HFFc6 (cell line): ENCODE results near the gene TFEB. TPM values are rescaled to one million over a fixed set of nuclear protein-coding genes. Genes with fewer than 3 reads are reported as not detected.

Experiments
- DNase-seq: peaks from one replicate; pipeline ENCODE4 v3.0.0-alpha.2; 2018
- H3K27ac Mint-ChIP-seq: 2 replicates; pipeline ENCODE4 v1.8.0; 2020; ENCODE audit warnings: mild to moderate bottlenecking, mixed read lengths
- H3K27me3 Mint-ChIP-seq: 2 replicates; pipeline ENCODE4 v1.8.0; 2021; ENCODE audit warnings: mild to moderate bottlenecking, moderate library complexity, mixed read lengths; ENCODE audit not compliant: insufficient read depth
- H3K36me3 Mint-ChIP-seq: 2 replicates; pipeline ENCODE4 v1.8.0; 2021; ENCODE audit warnings: low read depth, mixed read lengths
- H3K4me1 Mint-ChIP-seq: 2 replicates; pipeline ENCODE4 v1.8.0; 2020; ENCODE audit warnings: low read depth, mixed read lengths
- H3K4me3 Mint-ChIP-seq: 2 replicates; pipeline ENCODE4 v1.8.0; 2020; ENCODE audit warnings: mild to moderate bottlenecking, moderate library complexity, mixed read lengths
- H3K9me3 Mint-ChIP-seq: 2 replicates; pipeline ENCODE4 v1.8.0; 2020; ENCODE audit warnings: mild to moderate bottlenecking, mixed read lengths
- total RNA-seq, 6 experiments: library from RNA; stranded (reverse); fragmentation: NEBNext Ultra II Directional; extraction: Animal tissue kit (Norgen Biotek cat#: 25700); gene quantifications; 2 replicates in 1 of 6; 3 replicates in 5 of 6; pipeline ENCODE4 v1.2.3, GENCODE V29; 2021
- TF ChIP-seq, protein P1 (sequence below): fragments of 200-600 bp; sonication (generic); IDR thresholded peaks from 2 replicates; pipeline ENCODE4 v1.5.0; 2021; ENCODE audit warnings: antibody characterized with exemption, mild to moderate bottlenecking

The TFEB gene
- total RNA-seq, 6 experiments from 2014 or later, result 8.7 to 14.2 (median 11.0) TPM

DNA sequence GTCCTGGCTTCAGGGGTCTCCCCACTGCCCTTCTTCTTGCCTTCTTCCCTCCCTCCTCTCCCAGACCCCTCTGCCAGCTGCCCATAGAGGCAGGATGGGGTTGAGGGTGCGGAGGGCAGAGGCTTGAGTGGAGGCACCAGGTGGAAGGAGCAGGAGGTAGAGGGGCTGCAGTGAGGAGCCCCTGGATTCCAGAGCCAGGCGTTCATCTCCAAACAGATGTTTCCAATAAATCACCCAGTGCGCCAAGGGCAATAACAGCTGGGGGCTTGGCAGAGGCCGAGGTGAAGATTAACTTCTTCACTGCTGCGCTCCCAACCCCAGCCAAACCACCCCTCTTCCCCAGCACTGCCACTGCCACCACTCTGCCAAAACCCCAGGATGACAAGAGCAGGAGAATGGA lies 86.5 kb downstream of the TFEB start:
- Mint-ChIP-seq H3K9me3 (no peaks in the 10 kb centered on the region), H3K4me1 (no peaks in the 10 kb centered on the region), H3K27ac (no peak overlapping the region), H3K4me3 (no peak overlapping the region), H3K27me3 (peaks cover 24% of the 10 kb centered on the region), H3K36me3 (no peaks in the 10 kb centered on the region)
- no peak for DNase-seq
- TF ChIP-seq, protein P1, sequence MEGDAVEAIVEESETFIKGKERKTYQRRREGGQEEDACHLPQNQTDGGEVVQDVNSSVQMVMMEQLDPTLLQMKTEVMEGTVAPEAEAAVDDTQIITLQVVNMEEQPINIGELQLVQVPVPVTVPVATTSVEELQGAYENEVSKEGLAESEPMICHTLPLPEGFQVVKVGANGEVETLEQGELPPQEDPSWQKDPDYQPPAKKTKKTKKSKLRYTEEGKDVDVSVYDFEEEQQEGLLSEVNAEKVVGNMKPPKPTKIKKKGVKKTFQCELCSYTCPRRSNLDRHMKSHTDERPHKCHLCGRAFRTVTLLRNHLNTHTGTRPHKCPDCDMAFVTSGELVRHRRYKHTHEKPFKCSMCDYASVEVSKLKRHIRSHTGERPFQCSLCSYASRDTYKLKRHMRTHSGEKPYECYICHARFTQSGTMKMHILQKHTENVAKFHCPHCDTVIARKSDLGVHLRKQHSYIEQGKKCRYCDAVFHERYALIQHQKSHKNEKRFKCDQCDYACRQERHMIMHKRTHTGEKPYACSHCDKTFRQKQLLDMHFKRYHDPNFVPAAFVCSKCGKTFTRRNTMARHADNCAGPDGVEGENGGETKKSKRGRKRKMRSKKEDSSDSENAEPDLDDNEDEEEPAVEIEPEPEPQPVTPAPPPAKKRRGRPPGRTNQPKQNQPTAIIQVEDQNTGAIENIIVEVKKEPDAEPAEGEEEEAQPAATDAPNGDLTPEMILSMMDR, result no peak

DNA sequence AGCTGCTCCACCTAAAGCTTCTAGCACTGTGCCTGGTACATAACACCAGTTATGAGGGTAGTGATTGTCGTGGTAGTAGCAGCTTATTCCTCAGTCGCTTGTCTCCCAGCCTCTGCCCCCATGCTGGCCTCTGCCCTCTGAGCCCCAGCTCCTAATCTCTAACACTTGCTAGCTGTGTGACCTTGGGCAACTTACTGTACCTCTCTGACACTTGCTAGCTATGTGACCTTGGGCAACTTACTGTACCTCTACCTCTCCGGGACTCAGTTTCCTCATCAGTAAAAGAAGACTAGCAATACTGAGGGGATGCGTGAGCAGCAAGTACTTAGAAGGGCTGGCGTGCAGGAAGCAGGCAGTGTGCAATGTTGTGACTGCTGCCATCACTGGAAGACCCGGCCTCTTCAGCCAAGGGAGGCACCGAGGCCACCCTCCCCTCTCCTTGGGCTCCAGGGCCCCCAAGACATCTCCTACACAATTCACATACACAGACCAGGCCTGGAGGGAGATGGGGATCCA lies 87.3 kb downstream of the TFEB start:
- Mint-ChIP-seq H3K27ac (no peak overlapping the region), H3K36me3 (no peaks in the 10 kb centered on the region), H3K4me3 (no peak overlapping the region)

GRCh38 chr6:41647061-41647511 lies 88.3 kb downstream of the TFEB start:
- Mint-ChIP-seq H3K4me3 (no peak overlapping the region), H3K9me3 (no peaks in the 10 kb centered on the region), H3K36me3 (no peaks in the 10 kb centered on the region), H3K27me3 (peaks cover 27% of the 10 kb centered on the region), H3K27ac (no peak overlapping the region), H3K4me1 (no peaks in the 10 kb centered on the region)
- TF ChIP-seq, protein P1, result no peak
- no peak for DNase-seq

More for the DNA sequence above, 87.3 kb downstream of the TFEB start:
- Mint-ChIP-seq H3K27me3 (peaks cover 24% of the 10 kb centered on the region), H3K9me3 (no peaks in the 10 kb centered on the region), H3K4me1 (no peaks in the 10 kb centered on the region)
- TF ChIP-seq, protein P1, result no peak
- no peak for DNase-seq

- H3K9me3 Mint-ChIP-seq, result no peaks in the 10 kb centered on the region
- H3K27ac Mint-ChIP-seq, result no peak overlapping the region
- no peaks in the 10 kb centered on the region for H3K4me1 Mint-ChIP-seq
- H3K36me3 Mint-ChIP-seq, result no peaks in the 10 kb centered on the region
- TF ChIP-seq, protein P1, result no peak
- peaks cover 29% of the 10 kb centered on the region for H3K27me3 Mint-ChIP-seq
- no peak for DNase-seq
- no peak overlapping the region for H3K4me3 Mint-ChIP-seq
These were observed 89.2 kb downstream of the TFEB start for GRCh38 chr6:41646026-41646795.

GRCh38 chr6:41645007-41645618 lies 90.3 kb downstream of the TFEB start:
- TF ChIP-seq, protein P1, result no peak
- Mint-ChIP-seq H3K4me1 (no peaks in the 10 kb centered on the region), H3K9me3 (no peaks in the 10 kb centered on the region), H3K4me3 (no peak overlapping the region), H3K27me3 (peaks cover 35% of the 10 kb centered on the region), H3K36me3 (no peaks in the 10 kb centered on the region), H3K27ac (no peak overlapping the region)
- no peak for DNase-seq
